Upper lobe of right lung (tissue), 1 donor: ENCODE measurements around the gene ALPP. TPM values are rescaled to one million over a fixed set of nuclear protein-coding genes. Genes with fewer than 3 reads are reported as not detected.
"Not testable (repeated sequence)": the region's sequence is repeated elsewhere in the genome, so short reads cannot be mapped to it uniquely, and the experiment has no call there.

ENCODE experiments used
- ATAC-seq: fragments of 200-7000 bp; cut with Tn5 transposase; one replicate; pipeline ENCODE4 v1.9.1; 2020; ENCODE audit warnings: mild to moderate bottlenecking, moderate library complexity
- DNase-seq: peaks from one replicate; pipeline ENCODE4 v3.0.0-alpha.2; 2020
- H3K27ac ChIP-seq: fragments of 200-600 bp; one replicate; pipeline ENCODE4 v1.8.0; 2022
- H3K27me3 ChIP-seq: fragments of 200-600 bp; one replicate; pipeline ENCODE4 v1.8.0; 2022; ENCODE audit warnings: mild to moderate bottlenecking
- H3K36me3 ChIP-seq: fragments of 200-600 bp; one replicate; pipeline ENCODE4 v1.8.0; 2022
- H3K4me1 ChIP-seq: fragments of 200-600 bp; one replicate; pipeline ENCODE4 v1.8.0; 2022
- H3K4me3 ChIP-seq: fragments of 200-600 bp; one replicate; pipeline ENCODE4 v1.8.0; 2022; ENCODE audit warnings: mild to moderate bottlenecking
- H3K9me3 ChIP-seq: fragments of 200-600 bp; one replicate; pipeline ENCODE4 v1.8.0; 2022
- intact Hi-C: fragments of 100-400 bp; cut with DNase I; formaldehyde crosslinking; loops from one replicate; pipeline ENCODE4 v1.11.0; 2022
- long read RNA-seq: library from polyadenylated mRNA; unstranded; transcript quantifications from one replicate; pipeline ENCODE4 v2.0.0, GENCODE V29; 2021
- total RNA-seq: library from RNA; stranded (reverse); fragmentation: NEBNext Ultra II Directional; extraction: Animal tissue kit (Norgen Biotek cat#: 25700); gene quantifications from one replicate; pipeline ENCODE4 v1.2.1, GENCODE V29; 2021
- TF ChIP-seq, protein P1 (sequence below): fragments of 200-600 bp; IDR thresholded peaks from one replicate; pipeline ENCODE4 v1.8.0; 2022; ENCODE audit warnings: antibody characterized with exemption
- donor health status: DM: no; HTN: yes; CAD: no; lungs with severe emphysema.

Gene ALPP
- total RNA-seq: 9.5 TPM
- long read RNA-seq, transcript ALPP-201 (11 exons, 2,971 nt): major isoform, 6 of 8 reads
- long read RNA-seq, partial matches to known transcripts: 0 of 8 reads
- long read RNA-seq, other reads (novel, unspliced or antisense): 2 of 8 reads

GRCh38 chr2:232378735-232379151, at the start of gene ALPP:
Gene ALPP (plus strand): TSS chr2:232378751. CDS start chr2:232378803, 52 bp downstream.
- DNase-seq: peak; percentile 55
- peaks cover 18% of the 10 kb centered on the region for H3K27me3 ChIP-seq
- intact Hi-C loops, H3K4me3 ChIP-seq, H3K27ac ChIP-seq, ATAC-seq, H3K36me3 ChIP-seq, H3K4me1 ChIP-seq, H3K9me3 ChIP-seq: not testable (repeated sequence)

- no peaks in the 10 kb centered on the region for H3K4me1 ChIP-seq
- DNase-seq (peak; percentile 54), ATAC-seq (no peak)
- intact Hi-C loops: no loop called here
- no peak overlapping the region for H3K27ac ChIP-seq
- no peaks in the 10 kb centered on the region for H3K9me3 ChIP-seq
- H3K27me3 ChIP-seq: no peaks in the 10 kb centered on the region
- no peak overlapping the region for H3K4me3 ChIP-seq
- TF ChIP-seq, protein P1, sequence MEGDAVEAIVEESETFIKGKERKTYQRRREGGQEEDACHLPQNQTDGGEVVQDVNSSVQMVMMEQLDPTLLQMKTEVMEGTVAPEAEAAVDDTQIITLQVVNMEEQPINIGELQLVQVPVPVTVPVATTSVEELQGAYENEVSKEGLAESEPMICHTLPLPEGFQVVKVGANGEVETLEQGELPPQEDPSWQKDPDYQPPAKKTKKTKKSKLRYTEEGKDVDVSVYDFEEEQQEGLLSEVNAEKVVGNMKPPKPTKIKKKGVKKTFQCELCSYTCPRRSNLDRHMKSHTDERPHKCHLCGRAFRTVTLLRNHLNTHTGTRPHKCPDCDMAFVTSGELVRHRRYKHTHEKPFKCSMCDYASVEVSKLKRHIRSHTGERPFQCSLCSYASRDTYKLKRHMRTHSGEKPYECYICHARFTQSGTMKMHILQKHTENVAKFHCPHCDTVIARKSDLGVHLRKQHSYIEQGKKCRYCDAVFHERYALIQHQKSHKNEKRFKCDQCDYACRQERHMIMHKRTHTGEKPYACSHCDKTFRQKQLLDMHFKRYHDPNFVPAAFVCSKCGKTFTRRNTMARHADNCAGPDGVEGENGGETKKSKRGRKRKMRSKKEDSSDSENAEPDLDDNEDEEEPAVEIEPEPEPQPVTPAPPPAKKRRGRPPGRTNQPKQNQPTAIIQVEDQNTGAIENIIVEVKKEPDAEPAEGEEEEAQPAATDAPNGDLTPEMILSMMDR: no peak
- no peaks in the 10 kb centered on the region for H3K36me3 ChIP-seq
Measured at GRCh38 chr2:232329716-232330067, 48.9 kb upstream of the ALPP start.

- Histone ChIP-seq H3K27ac (no peak overlapping the region), H3K36me3 (no peaks in the 10 kb centered on the region), H3K27me3 (no peaks in the 10 kb centered on the region), H3K9me3 (no peaks in the 10 kb centered on the region), H3K4me1 (no peaks in the 10 kb centered on the region), H3K4me3 (no peak overlapping the region)
- peak; percentile 53 for DNase-seq
- ATAC-seq: no peak
- TF ChIP-seq, protein P1: no peak
- intact Hi-C loops: no loop called here
Measured at GRCh38 chr2:232330068-232330999, 48.2 kb upstream of the ALPP start.

DNA sequence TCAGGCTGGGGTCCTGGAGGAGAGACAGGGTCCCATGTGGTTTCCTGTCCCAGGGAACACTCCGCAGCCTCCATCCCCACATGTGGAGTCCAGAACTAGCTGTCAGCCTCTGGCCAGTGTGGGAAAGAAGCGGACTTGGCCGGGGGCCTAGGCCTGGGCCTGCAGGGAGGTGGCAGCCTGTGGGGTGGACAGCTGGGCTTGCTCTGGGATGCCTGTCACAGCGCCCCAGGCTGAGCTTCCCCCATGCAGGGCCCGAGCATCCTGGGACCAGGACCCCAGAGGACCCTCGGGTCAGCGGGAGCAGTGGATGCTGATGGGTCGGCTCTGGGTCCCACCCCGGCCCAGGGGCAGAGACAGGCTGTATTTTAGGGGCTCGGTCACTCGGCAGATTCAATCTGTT, 47.5 kb upstream of the ALPP start:
- H3K9me3 ChIP-seq, intact Hi-C loops, H3K4me1 ChIP-seq, H3K36me3 ChIP-seq, H3K27ac ChIP-seq, H3K4me3 ChIP-seq, H3K27me3 ChIP-seq: not testable (repeated sequence)
- peak; percentile 69 for DNase-seq
- ATAC-seq: peak; percentile 5

GRCh38 chr2:232331641-232332040, 46.9 kb upstream of the ALPP start:
- peak; percentile 41 for DNase-seq
- H3K36me3 ChIP-seq, H3K4me1 ChIP-seq, intact Hi-C loops, ATAC-seq, H3K27me3 ChIP-seq, H3K4me3 ChIP-seq, H3K27ac ChIP-seq, H3K9me3 ChIP-seq: not testable (repeated sequence)

- H3K4me1 ChIP-seq, H3K27ac ChIP-seq, H3K4me3 ChIP-seq, H3K36me3 ChIP-seq, H3K9me3 ChIP-seq, ATAC-seq, H3K27me3 ChIP-seq, intact Hi-C loops: not testable (repeated sequence)
- peak; percentile 29 for DNase-seq
Measured at GRCh38 chr2:232332244-232332939, 46.2 kb upstream of the ALPP start.

- no peak overlapping the region for H3K4me3 ChIP-seq
- no peaks in the 10 kb centered on the region for H3K4me1 ChIP-seq
- ATAC-seq (no peak), DNase-seq (peak; percentile 36)
- no peak overlapping the region for H3K27ac ChIP-seq
- intact Hi-C loops: no loop called here
- H3K27me3 ChIP-seq: no peaks in the 10 kb centered on the region
- H3K9me3 ChIP-seq: no peaks in the 10 kb centered on the region
- H3K36me3 ChIP-seq: no peaks in the 10 kb centered on the region
- TF ChIP-seq, protein P1: no peak
Measured at GRCh38 chr2:232332940-232333259, 45.7 kb upstream of the ALPP start.
